Transverse colon (tissue), 4 donors: Measurements from ENCODE around the gene PEX10.

Experiments used
- EP300 ChIP-seq: sonication (generic); formaldehyde crosslinking; IDR thresholded peaks from one replicate; pipeline ENCODE4 v1.6.1; 2017; ENCODE audit warnings: antibody characterized with exemption, low read depth
- POLR2AphosphoS5 ChIP-seq, 3 donors: sonication (generic); formaldehyde crosslinking; IDR thresholded peaks; one replicate each; pipeline ENCODE4 v1.6.1; 2016; ENCODE audit warnings: antibody characterized with exemption in 3 of 3
- TF ChIP-seq, protein P1 (sequence below), 5 experiments: fragments of 200-600 bp in 3 of 5; fragments of 450-650 bp in 2 of 5; sonication (generic) in 3 of 5; IDR thresholded peaks; 1 replicate in 2 of 5; 2 replicates in 3 of 5; pipeline ENCODE4 v1.5.1; 2016 to 2017; ENCODE audit warnings: antibody characterized with exemption in 5 of 5, inconsistent platforms in 3 of 5, mild to moderate bottlenecking in 2 of 5, moderate library complexity in 1 of 5

DNA sequence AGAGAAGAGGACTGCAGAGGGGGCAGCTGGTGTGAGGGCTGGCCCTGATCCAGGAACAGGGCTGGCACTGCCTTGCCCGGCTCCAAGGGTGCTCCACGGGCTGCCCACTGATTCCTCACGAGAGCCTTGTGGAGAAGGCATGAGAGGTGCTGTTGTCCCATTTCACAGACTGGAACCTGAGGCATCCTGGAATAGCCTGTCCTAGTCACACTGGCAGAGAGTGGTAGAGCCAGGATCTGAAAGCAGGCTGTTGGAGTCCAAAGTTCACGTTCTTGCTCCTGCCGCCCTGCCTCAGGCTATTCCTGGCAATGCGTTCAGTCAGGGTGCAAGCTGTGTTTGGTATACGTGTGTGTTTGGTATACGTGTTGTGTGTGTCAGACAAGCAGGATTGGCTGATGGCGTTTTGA lies 18.9 kb downstream of the PEX10 start:
- TF ChIP-seq EP300 (no peak), POLR2AphosphoS5 (IDR thresholded peaks at IDR 0.05) (peak in 1 of 3 donors; percentile 27)
- TF ChIP-seq, protein P1, sequence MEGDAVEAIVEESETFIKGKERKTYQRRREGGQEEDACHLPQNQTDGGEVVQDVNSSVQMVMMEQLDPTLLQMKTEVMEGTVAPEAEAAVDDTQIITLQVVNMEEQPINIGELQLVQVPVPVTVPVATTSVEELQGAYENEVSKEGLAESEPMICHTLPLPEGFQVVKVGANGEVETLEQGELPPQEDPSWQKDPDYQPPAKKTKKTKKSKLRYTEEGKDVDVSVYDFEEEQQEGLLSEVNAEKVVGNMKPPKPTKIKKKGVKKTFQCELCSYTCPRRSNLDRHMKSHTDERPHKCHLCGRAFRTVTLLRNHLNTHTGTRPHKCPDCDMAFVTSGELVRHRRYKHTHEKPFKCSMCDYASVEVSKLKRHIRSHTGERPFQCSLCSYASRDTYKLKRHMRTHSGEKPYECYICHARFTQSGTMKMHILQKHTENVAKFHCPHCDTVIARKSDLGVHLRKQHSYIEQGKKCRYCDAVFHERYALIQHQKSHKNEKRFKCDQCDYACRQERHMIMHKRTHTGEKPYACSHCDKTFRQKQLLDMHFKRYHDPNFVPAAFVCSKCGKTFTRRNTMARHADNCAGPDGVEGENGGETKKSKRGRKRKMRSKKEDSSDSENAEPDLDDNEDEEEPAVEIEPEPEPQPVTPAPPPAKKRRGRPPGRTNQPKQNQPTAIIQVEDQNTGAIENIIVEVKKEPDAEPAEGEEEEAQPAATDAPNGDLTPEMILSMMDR (IDR thresholded peaks at IDR 0.05): no peak
